H1 (cell line): ENCODE data around the gene HS6ST3. TPM values are rescaled to one million over a fixed set of nuclear protein-coding genes. Genes with fewer than 3 reads are reported as not detected.

Experiments used
- CTCF ChIA-PET: fragments of 300-600 bp; sonication (Branson Sonifier 250); formaldehyde crosslinking; loops from one replicate; lab custom pipeline; 2021; ENCODE audit not compliant: partially characterized antibody; lab: Charles Lee
- POLR2A ChIA-PET: fragments of 300-600 bp; sonication (Branson Sonifier 250); formaldehyde crosslinking; loops from one replicate; lab custom pipeline; 2021; ENCODE audit warnings: inconsistent platforms; ENCODE audit not compliant: partially characterized antibody; lab: Charles Lee
- DNase-seq, 2 experiments: peaks; one replicate each; pipeline versions ENCODE4 v3.0.0 to v3.0.0-alpha.2; 2010 to 2022; ENCODE audit warnings: low spot score in 2 of 2, low read depth in 1 of 2, mixed read lengths in 1 of 2
- FAIRE-seq: peaks from 2 replicates; lab custom pipeline; 2011; peaks lifted over from hg19 to GRCh38; lab: Jason Lieb, UNC
- H2AFZ ChIP-seq: 2 replicates; pipeline ENCODE4 v1.8.1; 2012; ENCODE audit warnings: low read length, inconsistent platforms
- H2AK5ac ChIP-seq: 2 replicates; pipeline ENCODE4 v1.6.1; 2013; ENCODE audit warnings: low read depth, low read length
- H2BK120ac ChIP-seq: replicated peaks from 2 replicates; pipeline ENCODE3; 2013; ENCODE audit warnings: low read depth, low read length, inconsistent platforms
- H2BK12ac ChIP-seq: 2 replicates; pipeline ENCODE4 v1.6.1; 2013; ENCODE audit warnings: low read depth, low read length
- H2BK15ac ChIP-seq: 2 replicates; pipeline ENCODE4 v1.6.1; 2013; ENCODE audit warnings: low read length
- H2BK20ac ChIP-seq: 2 replicates; pipeline ENCODE4 v1.6.1; 2013; ENCODE audit warnings: low read length
- H2BK5ac ChIP-seq: 2 replicates; pipeline ENCODE4 v1.6.1; 2013; ENCODE audit warnings: low read depth, low read length
- H3K14ac ChIP-seq: 2 replicates; pipeline ENCODE4 v1.6.1; 2013; ENCODE audit warnings: inconsistent platforms; ENCODE audit not compliant: insufficient read length
- H3K18ac ChIP-seq: 2 replicates; pipeline ENCODE4 v1.6.1; 2013; ENCODE audit warnings: low read length; ENCODE audit errors: extremely low read depth
- H3K23ac ChIP-seq: 2 replicates; pipeline ENCODE4 v1.6.1; 2013; ENCODE audit warnings: inconsistent platforms; ENCODE audit not compliant: insufficient read length
- H3K23me2 ChIP-seq: 2 replicates; pipeline ENCODE4 v1.6.1; 2013; ENCODE audit warnings: low read depth, low read length
- H3K27ac ChIP-seq: 2 replicates; pipeline ENCODE4 v1.6.1; 2011; ENCODE audit warnings: low read depth, low read length, inconsistent platforms
- H3K27me3 ChIP-seq, 4 experiments: replicated peaks in 1 of 4; 1 replicate in 1 of 4; 2 replicates in 3 of 4; pipeline versions ENCODE4 v1.6.1 to v1.8.1; 2011 to 2013; ENCODE audit warnings: low read length in 3 of 4, mild to moderate bottlenecking in 3 of 4, inconsistent platforms in 2 of 4, mixed read lengths in 2 of 4, moderate library complexity in 1 of 4; ENCODE audit not compliant: control insufficient read depth in 3 of 4, insufficient read depth in 3 of 4; ENCODE audit errors: extremely low read depth in 1 of 4
- H3K36me3 ChIP-seq, 4 experiments: 2 replicates each; pipeline versions ENCODE4 v1.6.1 to v1.8.1; 2011 to 2013; ENCODE audit warnings: mild to moderate bottlenecking in 4 of 4, low read length in 3 of 4, moderate library complexity in 2 of 4, control low read depth in 1 of 4, inconsistent platforms in 1 of 4; ENCODE audit not compliant: insufficient read depth in 4 of 4, control insufficient read depth in 2 of 4
- H3K4ac ChIP-seq: replicated peaks from 2 replicates; pipeline ENCODE3; 2013; ENCODE audit warnings: low read length, low read depth, mixed read lengths, inconsistent platforms; ENCODE audit not compliant: insufficient read length
- H3K4me1 ChIP-seq, 4 experiments: replicated peaks in 1 of 4; 1 replicate in 1 of 4; 2 replicates in 3 of 4; pipeline versions ENCODE4 v1.6.1 to v1.8.1; 2011 to 2013; ENCODE audit warnings: low read length in 3 of 4, inconsistent platforms in 2 of 4, mixed read lengths in 1 of 4; ENCODE audit not compliant: insufficient read depth in 4 of 4, control insufficient read depth in 3 of 4
- H3K4me2 ChIP-seq, 2 experiments: 2 replicates each; pipeline versions ENCODE4 v1.6.1 to v1.8.1; 2011 to 2013; ENCODE audit warnings: low read depth in 2 of 2, low read length in 2 of 2, control low read depth in 1 of 2, inconsistent platforms in 1 of 2, mild to moderate bottlenecking in 1 of 2; ENCODE audit not compliant: insufficient read depth in 1 of 2
- H3K4me3 ChIP-seq, 4 experiments: fragments of 200-600, 300-600 bp in 1 of 4; sonication (generic), shearing (Covaris generic), sonication (Bioruptor Twin) in 1 of 4; 2 replicates each; pipeline versions ENCODE4 v1.5.1 to v1.8.1; 2011 to 2016; ENCODE audit warnings: low read length in 4 of 4, low read depth in 3 of 4, control low read depth in 2 of 4, inconsistent platforms in 2 of 4, mild to moderate bottlenecking in 2 of 4, mixed read lengths in 1 of 4, moderate library complexity in 1 of 4; ENCODE audit not compliant: insufficient read depth in 2 of 4; ENCODE audit errors: extremely low read depth in 1 of 4
- H3K56ac ChIP-seq: replicated peaks from 2 replicates; pipeline ENCODE3; 2013; ENCODE audit warnings: low read depth, mild to moderate bottlenecking, mixed read lengths, low read length, inconsistent platforms; ENCODE audit not compliant: insufficient read length
- H3K79me1 ChIP-seq: 2 replicates; pipeline ENCODE4 v1.6.1; 2013; ENCODE audit warnings: low read depth, low read length, control low read depth
- H3K79me2 ChIP-seq, 2 experiments: 2 replicates each; pipeline versions ENCODE4 v1.6.1 to v1.8.1; 2012 to 2013; ENCODE audit warnings: low read length in 2 of 2, mild to moderate bottlenecking in 2 of 2, inconsistent platforms in 1 of 2; ENCODE audit not compliant: insufficient read depth in 2 of 2, control insufficient read depth in 1 of 2
- H3K9ac ChIP-seq, 4 experiments: replicated peaks in 1 of 4; 1 replicate in 1 of 4; 2 replicates in 3 of 4; pipeline versions ENCODE4 v1.6.1 to v1.8.1; 2011 to 2013; ENCODE audit warnings: low read depth in 3 of 4, low read length in 3 of 4, control low read depth in 2 of 4, mild to moderate bottlenecking in 2 of 4, moderate library complexity in 2 of 4, inconsistent platforms in 1 of 4; ENCODE audit errors: extremely low read depth in 1 of 4
- H3K9me3 ChIP-seq, 2 experiments: 2 replicates each; pipeline versions ENCODE4 v1.6.1 to v1.8.1; 2012 to 2013; ENCODE audit warnings: mild to moderate bottlenecking in 2 of 2, moderate library complexity in 2 of 2, control low read depth in 1 of 2, inconsistent platforms in 1 of 2, low read depth in 1 of 2, low read length in 1 of 2, mixed read lengths in 1 of 2; ENCODE audit not compliant: insufficient read depth in 2 of 2
- H4K20me1 ChIP-seq, 2 experiments: replicated peaks in 1 of 2; 2 replicates each; pipeline versions ENCODE3 to v1.8.1; 2011 to 2013; ENCODE audit warnings: inconsistent platforms in 2 of 2, low read length in 2 of 2, mild to moderate bottlenecking in 1 of 2; ENCODE audit not compliant: insufficient read depth in 2 of 2, control insufficient read depth in 1 of 2
- H4K5ac ChIP-seq: 2 replicates; pipeline ENCODE4 v1.6.1; 2013; ENCODE audit warnings: low read length, low read depth, mixed read lengths, inconsistent platforms; ENCODE audit not compliant: insufficient read length
- H4K8ac ChIP-seq: 2 replicates; pipeline ENCODE4 v1.8.0; 2013; ENCODE audit warnings: mild to moderate bottlenecking, moderate library complexity, low read length, inconsistent platforms; ENCODE audit not compliant: insufficient read depth; ENCODE audit errors: extremely low read depth
- H4K91ac ChIP-seq: replicated peaks from 2 replicates; pipeline ENCODE3; 2013; ENCODE audit warnings: low read length, mixed read lengths, inconsistent platforms; ENCODE audit not compliant: insufficient read length
- BACH1 ChIP-seq: IDR thresholded peaks from 2 replicates; pipeline ENCODE4 v1.6.1; 2012; ENCODE audit warnings: low read length, improper control_type of control experiment
- BCL11A ChIP-seq, 2 experiments: IDR thresholded peaks; one replicate each; pipeline ENCODE4 v1.6.1; 2011; ENCODE audit warnings: low read depth in 2 of 2, low read length in 2 of 2, mild to moderate bottlenecking in 2 of 2
- BRCA1 ChIP-seq: IDR thresholded peaks from 2 replicates; pipeline ENCODE4 v1.6.1; 2012; ENCODE audit warnings: low read depth, low read length, improper control_type of control experiment
- CTBP2 ChIP-seq: IDR thresholded peaks from 2 replicates; pipeline ENCODE4 v1.7.0; 2011; ENCODE audit warnings: borderline replicate concordance, mild to moderate bottlenecking, moderate library complexity, mixed read lengths, low read length; ENCODE audit not compliant: insufficient read depth, insufficient read length
- EGR1 ChIP-seq: IDR thresholded peaks from 2 replicates; pipeline ENCODE4 v1.6.1; 2011; ENCODE audit warnings: low read depth, low read length, borderline replicate concordance
- RAD21 ChIP-seq, 2 experiments: IDR thresholded peaks in 1 of 2; conservative IDR thresholded peaks in 1 of 2; 2 replicates each; pipeline ENCODE4 v1.6.1; 2011; ENCODE audit warnings: low read depth in 2 of 2, low read length in 2 of 2, improper control_type of control experiment in 1 of 2, inconsistent platforms in 1 of 2, mild to moderate bottlenecking in 1 of 2, moderate library complexity in 1 of 2
- SAP30 ChIP-seq: fragments of 300-600 bp; sonication (generic); IDR thresholded peaks from 2 replicates; pipeline ENCODE4 v1.7.1; 2012; ENCODE audit warnings: low read length, moderate library complexity, mild to moderate bottlenecking, inconsistent platforms; ENCODE audit not compliant: insufficient read depth, insufficient replicate concordance
- SIRT6 ChIP-seq: IDR thresholded peaks from one replicate; pipeline ENCODE4 v1.7.1; 2012; ENCODE audit warnings: low read length, inconsistent platforms
- SP4 ChIP-seq: IDR thresholded peaks from 2 replicates; pipeline ENCODE4 v1.6.1; 2012; ENCODE audit warnings: low read length, inconsistent platforms
- TAF7 ChIP-seq: optimal IDR thresholded peaks from 2 replicates; pipeline ENCODE3; 2011; ENCODE audit warnings: low read depth, mild to moderate bottlenecking, inconsistent platforms, low read length, moderate library complexity, borderline replicate concordance
- WGBS, 2 experiments: shearing (Covaris generic) in 1 of 2; methylation state at CpG; one replicate each; pipeline versions ENCODE4 v1.1.6 to v1.1.7; 2013 to 2015; ENCODE audit warnings: low lambda C conversion rate in 2 of 2, mixed read lengths in 2 of 2, inconsistent platforms in 1 of 2, low coverage in 1 of 2, missing lambda C conversion rate in 1 of 2; ENCODE audit not compliant: insufficient replicate concordance in 2 of 2, insufficient coverage in 1 of 2, insufficient read length in 1 of 2; ENCODE audit errors: extremely low coverage in 1 of 2, missing lambda C conversion rate in 1 of 2; 5-methylcytosine and 5-hydroxymethylcytosine counted together
- polyA plus RNA-seq, 7 experiments: library from polyadenylated mRNA; depleted of rRNA in 3 of 7; stranded (reverse) in 5 of 7; unstranded in 2 of 7; fragments of >200 nt in 5 of 7; fragments of 200-250 nt in 2 of 7; gene quantifications; 1 replicate in 5 of 7; 2 replicates in 1 of 7; 4 replicates in 1 of 7; pipeline versions ENCODE4 v1.2.1 to v1.2.3, GENCODE V29; 2011 to 2013; ENCODE audit warnings: missing spikeins in 2 of 7, mixed read lengths in 2 of 7
- total RNA-seq: library from RNA; stranded (reverse); fragmentation: NEBNext Ultra II Directional; extraction: Animal tissue kit (Norgen Biotek cat#: 25700); gene quantifications from 2 replicates; pipeline ENCODE4 v1.2.1, GENCODE V29; 2021

HS6ST3 gene
- total and polyA plus RNA-seq, 2 of the 8 experiments (the other 6 are each of a cell fraction or from before 2014, with no cell fraction given), result 0.45 to 1.2 TPM

- Histone ChIP-seq H3K36me3 (no peaks in the 10 kb centered on the region; a peak in 1 of 8 replicates), H2BK5ac (no peak overlapping the region), H2AFZ (no peak overlapping the region), H3K4me1 (no peaks in the 10 kb centered on the region), H3K9me3 (no peaks in the 10 kb centered on the region), H2BK12ac (no peak overlapping the region), H3K4me3 (no peak overlapping the region), H3K14ac (no peak overlapping the region), H2AK5ac (no peak overlapping the region), H3K23ac (no peak overlapping the region), H4K8ac (no peak overlapping the region), H4K20me1 (no peaks in the 10 kb centered on the region), H3K4me2 (no peak overlapping the region), H3K4ac (no peak overlapping the region), H3K27me3 (no peaks in the 10 kb centered on the region), H3K23me2 (no peaks in the 10 kb centered on the region), H3K79me2 (no peaks in the 10 kb centered on the region), H3K27ac (no peak overlapping the region), H3K18ac (no peak overlapping the region), H2BK120ac (no peak overlapping the region), H4K91ac (no peak overlapping the region), H2BK20ac (no peak overlapping the region), H3K56ac (no peak overlapping the region), H2BK15ac (no peak overlapping the region), H4K5ac (no peak overlapping the region), H3K79me1 (no peaks in the 10 kb centered on the region), H3K9ac (no peak overlapping the region)
- CTCF ChIA-PET, result interaction anchor here (1.1 kb wide), 1 partner anchor 214 kb away, joined by 3 read pairs; no protein-coding TSS in a partner anchor
- no peak for FAIRE-seq
- POLR2A ChIA-PET, result no interaction called here
- WGBS, 2 experiments, result 96% methylated on average over 5 of the region's 5 CpGs; no CpG with 5 or more reads in 1 of the 2 experiments
- DNase-seq, result no peak
- no peak for TF ChIP-seq CTBP2
- TF ChIP-seq TAF7, result no peak
- no peak for TF ChIP-seq BCL11A (IDR thresholded peaks at IDR 0.05; ENCODE audit: low read depth in 2 of 2, low read length in 2 of 2)
- no peak for TF ChIP-seq BACH1
- no peak for TF ChIP-seq SIRT6
- no peak for TF ChIP-seq RAD21 (IDR thresholded peaks at IDR 0.05 in 1 of 2, conservative IDR thresholded peaks at IDR 0.05 in 1 of 2; ENCODE audit: low read depth in 2 of 2, low read length in 2 of 2)
- TF ChIP-seq BRCA1, result no peak
- TF ChIP-seq SP4, result no peak
- no peak for TF ChIP-seq EGR1
- TF ChIP-seq SAP30, result no peak
Observed at GRCh38 chr13:96744367-96745331, 654.7 kb downstream of the HS6ST3 start.
